GM19467 (cell line): ENCODE results near the gene GULP1.
A peak's percentile ranks its signal among the peaks of the same experiment; 100 is the strongest.
"Not testable (repeated sequence)": the region's sequence is repeated elsewhere in the genome, so short reads cannot be mapped to it uniquely, and the experiment has no call there.

Experiments
- ATAC-seq: cut with Tn5 transposase; IDR thresholded peaks from one replicate; pipeline ENCODE4 v1.9.1; 2021; ENCODE audit warnings: mild to moderate bottlenecking, moderate library complexity; ENCODE audit not compliant: unreplicated experiment

The GULP1 gene

GRCh38 chr2:188523919-188524318 is 232.2 kb downstream of the GULP1 start:
- ATAC-seq = no peak

GRCh38 chr2:188524519-188525113 is 232.9 kb downstream of the GULP1 start:
- peak; percentile 70 for ATAC-seq

DNA sequence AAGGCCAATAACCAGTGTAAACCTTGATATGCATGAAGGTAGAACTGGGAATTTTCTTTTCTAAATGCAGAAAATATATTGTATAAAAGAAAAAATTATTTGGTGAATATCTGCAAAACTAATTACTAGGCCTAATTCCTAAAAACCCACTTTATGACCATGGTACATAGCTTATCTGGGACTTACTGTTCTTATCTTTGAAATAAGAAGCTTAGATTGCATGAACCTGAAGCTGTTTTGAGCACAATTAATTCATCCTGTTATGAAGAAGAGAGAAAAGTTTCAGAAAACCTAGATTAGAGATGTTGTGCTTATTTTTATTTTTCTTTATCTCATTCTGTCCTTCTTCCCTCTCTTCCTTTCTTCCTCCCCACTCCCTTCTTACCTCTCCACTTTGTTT is 235.0 kb downstream of the GULP1 start:
- no peak for ATAC-seq

- ATAC-seq = no peak
Measured at GRCh38 chr2:188527141-188527540, 235.5 kb downstream of the GULP1 start.

DNA sequence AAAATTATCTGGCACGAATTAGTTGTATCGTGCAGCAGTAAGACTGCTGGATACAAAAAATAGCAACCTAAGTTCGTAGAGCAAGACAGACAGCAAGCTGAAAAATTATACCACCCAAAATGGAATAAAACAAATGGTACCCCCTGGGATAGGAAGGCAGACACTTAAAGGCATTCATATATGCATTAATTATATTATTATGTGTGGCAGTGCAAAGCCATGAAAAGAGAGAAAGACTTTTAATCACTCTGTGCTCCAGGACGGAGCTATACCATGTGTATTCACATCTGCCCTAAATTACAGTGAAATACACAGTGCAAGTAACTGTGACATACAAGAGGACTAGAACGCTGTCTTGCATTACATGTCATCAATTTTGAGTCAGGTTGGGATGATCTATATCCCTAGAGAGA is 235.9 kb downstream of the GULP1 start:
- ATAC-seq = no peak

DNA sequence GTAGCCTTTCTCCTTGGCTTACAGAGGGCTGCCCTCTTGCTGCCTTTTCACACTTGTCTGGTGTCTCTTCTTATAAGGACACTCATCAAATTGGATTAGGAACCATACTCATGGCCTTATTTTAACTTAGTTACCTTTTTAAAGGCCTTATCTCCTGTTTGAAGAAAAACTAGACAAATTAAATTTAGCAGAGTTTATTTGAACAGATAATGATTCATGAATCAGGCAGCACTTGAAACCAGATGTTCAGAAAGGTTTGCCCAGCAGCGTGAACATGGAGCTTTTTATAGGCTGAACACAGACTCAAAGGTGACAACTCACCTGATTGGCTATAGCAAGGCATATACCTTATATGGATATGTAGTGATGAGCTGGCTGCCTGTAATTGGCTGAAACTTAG is 238.0 kb downstream of the GULP1 start:
- ATAC-seq = no peak

DNA sequence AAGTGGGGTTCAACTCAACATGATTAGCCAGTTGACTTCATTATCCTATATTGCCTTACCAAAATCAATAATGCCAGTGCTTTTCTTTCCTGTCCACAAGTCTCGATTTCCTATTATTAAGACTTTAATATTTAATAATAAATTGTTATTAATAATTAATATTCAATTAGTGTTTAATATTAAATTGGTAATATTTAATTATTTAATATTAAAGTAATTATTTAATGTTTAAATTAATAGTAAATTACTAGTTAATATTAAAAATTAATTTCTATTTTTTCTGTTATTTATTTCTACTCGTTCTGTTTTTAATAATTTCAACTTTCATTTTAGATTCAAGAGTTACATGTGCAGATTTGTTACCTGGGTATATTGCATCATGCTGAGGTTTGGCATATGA is 243.2 kb downstream of the GULP1 start:
- ATAC-seq = no peak

DNA sequence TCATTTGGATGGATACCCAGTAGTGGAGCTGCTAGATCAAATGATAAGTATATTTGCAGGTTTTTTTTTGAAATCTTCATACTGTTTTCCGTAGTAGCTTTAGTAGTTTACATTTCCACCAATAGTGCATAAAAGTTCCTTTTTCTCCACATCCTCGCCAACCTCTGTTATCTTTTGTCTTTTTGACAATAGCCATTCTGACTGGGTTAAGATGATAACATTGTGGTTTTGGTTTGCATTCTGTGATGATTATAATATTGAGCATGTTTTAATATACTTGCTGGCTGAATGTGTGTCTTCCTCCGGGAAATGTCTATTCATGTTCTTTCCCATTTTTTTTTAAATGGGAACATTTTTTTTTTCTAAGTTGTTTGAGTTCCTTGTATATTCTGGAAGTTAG is 260.0 kb downstream of the GULP1 start:
- no peak for ATAC-seq

DNA sequence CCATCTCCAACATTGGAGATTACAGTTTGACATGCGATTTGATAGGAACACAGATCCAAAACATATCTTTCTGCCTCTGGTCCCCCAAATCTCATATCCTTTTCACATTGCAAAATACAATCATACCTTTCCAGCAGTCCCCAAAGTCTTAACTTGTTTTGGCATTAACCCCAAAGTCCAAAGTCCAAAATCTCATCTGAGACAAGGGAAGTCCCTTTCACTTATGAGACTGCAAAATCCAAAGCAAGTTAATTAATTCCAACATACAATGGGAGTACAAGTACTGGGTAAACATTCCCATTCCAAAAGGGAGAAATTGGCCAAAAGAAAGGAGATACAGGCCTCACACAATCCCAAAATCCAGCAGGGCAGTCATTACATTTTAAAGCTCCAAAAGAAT is 265.4 kb downstream of the GULP1 start:
- ATAC-seq = no peak

DNA sequence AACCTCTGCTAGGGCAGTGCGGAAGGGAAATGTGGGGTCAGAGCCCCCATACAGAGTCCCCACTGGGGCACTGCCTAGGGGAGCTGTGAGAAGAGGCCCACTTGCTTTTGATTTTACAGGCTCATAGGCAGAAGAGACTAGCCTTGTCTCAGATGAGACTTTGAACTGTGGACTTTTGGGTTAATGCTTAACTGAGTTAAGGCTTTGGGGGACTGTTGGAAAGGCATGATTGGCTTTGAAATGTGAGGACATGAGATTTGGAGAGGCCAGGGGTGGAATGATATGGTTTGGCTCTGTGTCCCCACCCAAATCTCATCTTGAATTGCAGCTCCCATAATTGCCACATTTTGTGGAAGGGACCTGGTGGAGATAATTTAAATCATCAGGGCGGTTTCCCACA is 267.8 kb downstream of the GULP1 start:
- not testable (repeated sequence) for ATAC-seq

GRCh38 chr2:188561473-188561979 is 269.9 kb downstream of the GULP1 start:
- ATAC-seq = no peak

DNA sequence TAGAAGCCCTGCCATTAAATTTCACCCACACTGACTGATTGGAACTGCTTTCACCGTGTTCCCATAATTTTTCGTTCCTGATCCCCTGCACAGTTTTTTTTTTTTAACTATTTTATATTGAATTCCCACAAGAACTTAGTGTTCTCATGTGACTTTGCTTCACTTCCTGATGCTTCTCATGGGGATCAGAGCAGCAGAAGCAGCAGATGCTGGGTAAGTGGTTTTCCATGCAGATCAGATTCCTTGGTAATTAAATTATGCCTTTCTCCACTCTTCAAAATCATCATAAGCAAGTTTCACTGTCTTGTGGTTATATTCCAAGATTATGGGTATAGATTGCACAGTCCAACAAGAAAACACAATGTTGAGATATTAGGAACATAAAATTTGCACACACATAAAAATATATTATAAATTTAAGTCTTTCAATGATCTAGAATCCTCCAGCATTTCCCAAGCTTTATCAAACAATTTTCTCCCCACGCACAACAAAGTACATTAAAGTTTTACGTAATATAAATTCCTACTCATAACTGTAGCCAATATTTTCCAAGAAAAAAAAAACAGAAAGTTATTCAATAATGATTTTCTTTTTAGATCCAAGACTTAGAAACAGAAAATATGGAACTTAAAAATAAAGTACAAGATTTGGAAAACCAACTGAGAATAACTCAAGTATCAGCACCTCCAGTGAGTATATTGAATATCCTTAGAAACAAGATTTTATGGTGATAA is 277.9 kb downstream of the GULP1 start:
- no peak for ATAC-seq

DNA sequence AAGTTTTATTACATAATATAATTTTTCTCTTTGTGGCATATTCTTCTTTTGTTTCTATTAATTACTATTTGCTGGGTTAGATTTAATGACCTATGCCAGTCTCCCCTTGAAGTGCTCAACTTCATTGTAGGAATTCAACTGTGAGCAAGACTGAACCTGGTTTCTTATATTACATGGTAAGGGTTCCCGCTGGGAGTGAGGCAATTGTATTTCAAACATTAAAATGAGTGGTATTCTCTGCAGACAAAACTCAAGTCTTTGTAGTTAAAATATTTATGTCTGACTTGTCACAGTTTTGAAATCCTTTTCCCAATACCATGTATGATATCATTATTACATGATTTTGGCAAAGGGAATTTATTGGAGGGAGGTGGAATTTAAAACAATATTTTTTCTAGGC is 278.7 kb downstream of the GULP1 start:
- ATAC-seq = no peak

DNA sequence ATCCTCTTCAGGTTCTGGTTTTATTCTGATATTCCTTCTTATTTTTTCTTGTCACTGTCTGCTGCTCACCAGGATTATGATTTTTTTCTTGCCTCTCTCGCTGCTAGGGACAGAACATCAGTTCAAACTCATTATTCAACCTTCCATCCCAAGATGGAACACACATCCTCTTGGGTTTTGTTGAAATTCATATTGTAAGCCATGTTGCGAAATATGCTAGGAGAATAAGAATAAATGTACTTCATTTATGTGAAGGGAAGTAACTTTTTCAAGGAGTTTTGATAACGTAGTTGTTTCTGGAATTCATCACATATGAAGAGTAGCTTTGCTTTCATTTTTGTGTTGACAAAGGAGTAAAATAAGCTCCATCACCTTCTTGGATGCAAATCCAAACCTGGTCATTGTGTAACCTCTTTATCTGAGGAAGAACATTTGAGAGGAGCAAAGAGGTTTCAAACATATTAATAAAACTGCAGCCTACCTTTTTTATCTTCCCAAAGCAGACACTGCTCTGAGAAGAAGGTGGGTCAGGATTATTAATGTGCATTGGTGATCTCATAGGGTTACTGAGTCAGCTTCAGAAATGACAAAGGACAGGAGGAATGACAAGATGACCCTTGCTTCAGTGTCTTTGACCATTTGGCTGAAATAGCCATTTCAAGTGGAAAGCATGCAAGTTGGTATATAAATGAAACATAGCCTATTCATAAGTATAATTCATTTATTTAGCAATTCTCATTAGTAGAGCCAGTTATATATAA is 280.0 kb downstream of the GULP1 start:
- no peak for ATAC-seq

DNA sequence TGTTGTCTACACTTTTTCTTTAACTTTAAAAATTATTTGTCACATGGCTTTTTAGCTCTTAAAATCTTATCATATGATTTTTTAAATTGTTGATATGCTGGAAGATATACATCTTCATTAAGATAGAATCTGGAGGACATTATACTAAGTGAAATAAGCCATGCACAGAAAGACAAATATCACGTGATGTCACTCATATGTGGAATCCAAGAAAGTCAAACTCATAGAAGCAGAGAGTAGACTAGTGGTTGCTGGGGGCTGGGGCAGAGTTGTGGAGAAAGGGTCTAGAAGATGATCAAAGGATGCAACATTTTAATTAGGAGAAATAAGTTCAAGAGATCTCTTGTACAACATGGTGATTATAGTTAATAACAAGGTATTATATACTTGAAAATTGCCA is 280.9 kb downstream of the GULP1 start:
- no peak for ATAC-seq

GRCh38 chr2:188573453-188573852 is 281.8 kb downstream of the GULP1 start:
- no peak for ATAC-seq

GRCh38 chr2:188576006-188576405 is 284.3 kb downstream of the GULP1 start:
- no peak for ATAC-seq

GRCh38 chr2:188576651-188577050 is 285.0 kb downstream of the GULP1 start:
- no peak for ATAC-seq

DNA sequence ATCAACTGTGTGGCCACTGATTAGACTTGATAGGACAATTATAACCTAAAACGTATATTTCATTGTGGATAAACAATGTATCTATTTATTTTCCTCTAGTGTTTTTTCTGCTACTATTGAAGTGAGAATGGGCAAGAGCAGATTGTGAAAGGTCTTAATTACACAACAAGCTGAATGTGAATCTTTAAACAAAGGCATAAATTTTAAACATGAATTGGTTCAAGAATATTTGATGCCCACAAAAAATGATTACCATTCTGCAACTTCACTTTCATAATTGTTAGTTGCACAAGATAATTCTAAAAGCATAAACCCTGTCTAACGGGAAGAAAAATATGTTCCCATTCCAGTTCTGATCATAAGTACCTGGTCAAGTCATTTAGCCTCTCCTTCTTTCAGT is 285.6 kb downstream of the GULP1 start:
- no peak for ATAC-seq

GRCh38 chr2:188580738-188581137 is 289.1 kb downstream of the GULP1 start:
- ATAC-seq = no peak

- no peak for ATAC-seq
Measured at GRCh38 chr2:188582211-188582610, 290.5 kb downstream of the GULP1 start.

GRCh38 chr2:188588235-188588634 is 296.6 kb downstream of the GULP1 start:
- ATAC-seq = no peak
